Measurements from ENCODE around the gene ARRB1. TPM values are rescaled to one million over a fixed set of nuclear protein-coding genes. Genes with fewer than 3 reads are reported as not detected.
A peak's percentile ranks its signal among the peaks of the same experiment; 100 is the strongest.

ARRB1 gene
- total RNA-seq, 1 experiment from 2014 or later = 116 TPM

GRCh38 chr11:75233754-75234172 lies 117.7 kb downstream of the ARRB1 start:
- Histone ChIP-seq H3K27me3 (ENCODE audit: control insufficient read depth, insufficient read depth, low read length) (peaks cover 5% of the 10 kb centered on the region; the same call in 1 of the 2 replicates), H3K4me3 (ENCODE audit: insufficient read depth, low read depth, low read length) (no peak overlapping the region), H3K36me3 (replicated peaks; ENCODE audit: control insufficient read depth, insufficient read depth, low read length) (no peaks in the 10 kb centered on the region)
- DNase-seq = peak; percentile 80

GRCh38 chr11:75230621-75231020 lies 120.8 kb downstream of the ARRB1 start:
- H3K27me3 ChIP-seq (ENCODE audit: control insufficient read depth, insufficient read depth, low read length) = no peaks in the 10 kb centered on the region; the same call in 1 of the 2 replicates
- no peaks in the 10 kb centered on the region for H3K36me3 ChIP-seq (replicated peaks; ENCODE audit: control insufficient read depth, insufficient read depth, low read length)
- no peak for DNase-seq
- no peak overlapping the region for H3K4me3 ChIP-seq (ENCODE audit: insufficient read depth, low read depth, low read length)

- DNase-seq = no peak
- Histone ChIP-seq H3K36me3 (replicated peaks; ENCODE audit: control insufficient read depth, insufficient read depth, low read length) (no peaks in the 10 kb centered on the region), H3K27me3 (ENCODE audit: control insufficient read depth, insufficient read depth, low read length) (no peaks in the 10 kb centered on the region; the same call in 1 of the 2 replicates), H3K4me3 (ENCODE audit: insufficient read depth, low read depth, low read length) (no peak overlapping the region)
These were observed 122.0 kb downstream of the ARRB1 start for GRCh38 chr11:75229466-75229865.

GRCh38 chr11:75225794-75226193 lies 125.7 kb downstream of the ARRB1 start:
- Histone ChIP-seq H3K36me3 (replicated peaks; ENCODE audit: control insufficient read depth, insufficient read depth, low read length) (no peaks in the 10 kb centered on the region), H3K4me3 (ENCODE audit: insufficient read depth, low read depth, low read length) (no peak overlapping the region), H3K27me3 (ENCODE audit: control insufficient read depth, insufficient read depth, low read length) (no peaks in the 10 kb centered on the region; the same call in 1 of the 2 replicates)
- DNase-seq = no peak

GRCh38 chr11:75223954-75224643 lies 127.4 kb downstream of the ARRB1 start:
- peak; percentile 56 for DNase-seq
- Histone ChIP-seq H3K4me3 (ENCODE audit: insufficient read depth, low read depth, low read length) (no peak overlapping the region), H3K27me3 (ENCODE audit: control insufficient read depth, insufficient read depth, low read length) (peaks cover under 1% of the 10 kb centered on the region; the same call in 1 of the 2 replicates), H3K36me3 (replicated peaks; ENCODE audit: control insufficient read depth, insufficient read depth, low read length) (no peaks in the 10 kb centered on the region)

GRCh38 chr11:75219869-75220268 lies 131.6 kb downstream of the ARRB1 start:
- H3K4me3 ChIP-seq (ENCODE audit: insufficient read depth, low read depth, low read length) = no peak overlapping the region
- DNase-seq = no peak
- peaks cover 3% of the 10 kb centered on the region; the same call in 1 of the 2 replicates for H3K27me3 ChIP-seq (ENCODE audit: control insufficient read depth, insufficient read depth, low read length)
- no peaks in the 10 kb centered on the region for H3K36me3 ChIP-seq (replicated peaks; ENCODE audit: control insufficient read depth, insufficient read depth, low read length)

GRCh38 chr11:75214843-75215242 lies 136.6 kb downstream of the ARRB1 start:
- DNase-seq = no peak
- Histone ChIP-seq H3K4me3 (ENCODE audit: insufficient read depth, low read depth, low read length) (no peak overlapping the region), H3K27me3 (ENCODE audit: control insufficient read depth, insufficient read depth, low read length) (peaks cover 3% of the 10 kb centered on the region; the same call in 1 of the 2 replicates)

GRCh38 chr11:75214411-75214821 lies 137.0 kb downstream of the ARRB1 start:
- Histone ChIP-seq H3K27me3 (ENCODE audit: control insufficient read depth, insufficient read depth, low read length) (peaks cover 3% of the 10 kb centered on the region; the same call in 1 of the 2 replicates), H3K36me3 (replicated peaks; ENCODE audit: control insufficient read depth, insufficient read depth, low read length) (no peaks in the 10 kb centered on the region), H3K4me3 (ENCODE audit: insufficient read depth, low read depth, low read length) (no peak overlapping the region)
- peak; percentile 89 for DNase-seq

More at GRCh38 chr11:75214843-75215242, 136.6 kb downstream of the ARRB1 start:
- H3K36me3 ChIP-seq (replicated peaks; ENCODE audit: control insufficient read depth, insufficient read depth, low read length) = no peaks in the 10 kb centered on the region

Other genes with a start within 250 kb of the ARRB1 start
- 0.07 TPM in 1 of 2 replicates, not detected in the other for gene SLCO2B1, start 200.6 kb downstream of the ARRB1 start, total RNA-seq (2014; rRNA removed; shearing (Covaris generic))
- not detected in 2 replicates for gene TPBGL, start 110.9 kb downstream of the ARRB1 start, total RNA-seq (2014; rRNA removed; shearing (Covaris generic))
- 2,195 and 2,298 TPM in 2 replicates for gene RPS3, start 47.9 kb upstream of the ARRB1 start, total RNA-seq (2014; rRNA removed; shearing (Covaris generic))
- 1.2 and 2.7 TPM in 2 replicates for gene KLHL35, start 81.5 kb upstream of the ARRB1 start, total RNA-seq (2014; rRNA removed; shearing (Covaris generic))
- 11.2 and 12.5 TPM in 2 replicates for gene GDPD5, start 174.3 kb upstream of the ARRB1 start, total RNA-seq (2014; rRNA removed; shearing (Covaris generic))
- gene SERPINH1, start 210.6 kb upstream of the ARRB1 start, total RNA-seq (2014; rRNA removed; shearing (Covaris generic)) = 540 and 638 TPM in 2 replicates

Measured in H7 (cell line).